ENCODE results near the gene SALL3.

SALL3 gene

DNA sequence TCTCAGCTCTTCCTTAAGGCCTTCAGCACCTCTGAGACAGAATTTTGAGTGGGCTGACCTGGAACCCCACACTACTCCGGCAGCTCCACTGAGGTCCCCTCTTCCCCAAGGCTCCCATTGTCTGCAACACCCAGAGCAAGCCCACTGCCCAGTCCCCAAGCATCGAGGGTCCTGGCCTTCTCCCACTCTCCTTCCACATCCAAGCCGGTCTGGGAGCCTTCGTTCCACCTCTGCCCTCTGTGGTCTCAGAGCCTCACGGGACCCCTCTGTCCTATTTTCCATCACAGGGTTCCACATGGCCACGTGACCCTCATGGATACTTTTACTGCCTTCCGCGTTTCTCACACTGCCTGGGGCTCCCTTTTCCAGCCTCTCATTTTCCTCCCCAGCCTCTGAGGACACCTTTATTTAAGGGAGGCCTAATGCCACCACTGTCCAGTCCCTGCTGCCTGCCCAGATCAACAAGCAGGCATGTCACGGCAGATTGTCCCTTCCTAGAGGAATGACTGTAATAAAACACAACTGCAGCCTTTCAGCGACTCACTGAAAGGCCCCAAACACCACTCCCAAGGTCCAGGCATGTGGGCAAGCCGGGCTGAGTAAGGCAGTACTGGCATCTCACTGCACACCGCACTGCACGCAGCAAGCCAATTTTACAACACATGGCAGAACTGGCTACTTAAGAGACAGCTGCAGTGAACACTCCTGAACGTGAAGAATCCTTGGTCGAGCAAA lies 7.9 kb upstream of the SALL3 start:
- Histone ChIP-seq H3K36me3 (ENCODE audit: insufficient read depth, low read length) (no peaks in the 10 kb centered on the region), H3K27me3 (ENCODE audit: insufficient read depth, low read length, poor library complexity) (no peaks in the 10 kb centered on the region), H3K4me2 (ENCODE audit: insufficient read depth, low read length) (no peak overlapping the region), H3K9ac (ENCODE audit: low read depth, low read length) (no peak overlapping the region), H3K27ac (ENCODE audit: low read length) (no peak overlapping the region), H3K4me1 (ENCODE audit: insufficient read depth, low read length) (no peaks in the 10 kb centered on the region), H4K20me1 (ENCODE audit: insufficient read depth, low read length) (no peaks in the 10 kb centered on the region), H3K4me3 (ENCODE audit: low read depth in 1 of 2, low read length in 2 of 2) (no peak overlapping the region), H3K9me3 (ENCODE audit: insufficient read depth, low read length, severe bottlenecking) (no peaks in the 10 kb centered on the region), H2AFZ (ENCODE audit: low read depth, low read length) (no peak overlapping the region), H3K79me2 (ENCODE audit: insufficient read depth, low read length) (no peaks in the 10 kb centered on the region)
- no peak for ATAC-seq (ENCODE audit: insufficient read depth, low read depth)
- no peak for DNase-seq
- TF ChIP-seq EZH2 (IDR thresholded peaks at IDR 0.05; ENCODE audit: borderline replicate concordance, low read depth, low read length, severe bottlenecking) (no peak), CTCF (IDR thresholded peaks at IDR 0.05; ENCODE audit: borderline replicate concordance, extremely low read depth, low read length, poor library complexity, severe bottlenecking) (no peak)

GRCh38 chr18:78972385-78972918 lies 7.2 kb upstream of the SALL3 start:
- no peak for DNase-seq
- Histone ChIP-seq H3K27ac (ENCODE audit: low read length) (no peak overlapping the region), H3K36me3 (ENCODE audit: insufficient read depth, low read length) (no peaks in the 10 kb centered on the region), H3K4me2 (ENCODE audit: insufficient read depth, low read length) (no peak overlapping the region), H4K20me1 (ENCODE audit: insufficient read depth, low read length) (no peaks in the 10 kb centered on the region), H3K9me3 (ENCODE audit: insufficient read depth, low read length, severe bottlenecking) (no peaks in the 10 kb centered on the region), H3K27me3 (ENCODE audit: insufficient read depth, low read length, poor library complexity) (no peaks in the 10 kb centered on the region), H3K9ac (ENCODE audit: low read depth, low read length) (no peak overlapping the region), H3K4me1 (ENCODE audit: insufficient read depth, low read length) (no peaks in the 10 kb centered on the region), H3K79me2 (ENCODE audit: insufficient read depth, low read length) (no peaks in the 10 kb centered on the region), H2AFZ (ENCODE audit: low read depth, low read length) (no peak overlapping the region), H3K4me3 (ENCODE audit: low read depth in 1 of 2, low read length in 2 of 2) (no peak overlapping the region)
- TF ChIP-seq EZH2 (IDR thresholded peaks at IDR 0.05; ENCODE audit: borderline replicate concordance, low read depth, low read length, severe bottlenecking) (no peak), CTCF (IDR thresholded peaks at IDR 0.05; ENCODE audit: borderline replicate concordance, extremely low read depth, low read length, poor library complexity, severe bottlenecking) (no peak)
- no peak for ATAC-seq (ENCODE audit: insufficient read depth, low read depth)

DNA sequence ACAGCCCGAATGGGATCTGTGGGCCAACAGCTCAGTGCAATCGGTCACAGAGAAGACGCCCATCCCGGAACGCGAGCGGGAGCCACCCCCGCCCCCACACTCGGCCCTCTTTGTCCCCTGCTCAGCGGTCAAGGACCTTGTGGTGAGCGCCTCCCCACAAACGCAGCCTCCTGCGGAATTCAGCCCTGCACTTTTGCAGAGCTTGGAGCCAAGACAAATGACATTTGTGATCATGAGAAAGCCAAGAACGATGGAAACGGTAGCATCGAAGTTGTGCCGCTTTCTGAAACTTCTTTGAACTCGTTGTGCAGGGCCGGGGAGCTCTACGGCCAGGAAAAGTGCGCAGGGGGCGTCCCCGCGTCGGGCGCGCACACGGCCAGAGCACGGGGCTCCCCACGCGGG lies 6.7 kb upstream of the SALL3 start:
- no peak overlapping the region for H2AFZ ChIP-seq (ENCODE audit: low read depth, low read length)
- no peak overlapping the region for H3K9ac ChIP-seq (ENCODE audit: low read depth, low read length)
- no peaks in the 10 kb centered on the region for H3K36me3 ChIP-seq (ENCODE audit: insufficient read depth, low read length)
- no peaks in the 10 kb centered on the region for H3K9me3 ChIP-seq (ENCODE audit: insufficient read depth, low read length, severe bottlenecking)
- H3K79me2 ChIP-seq (ENCODE audit: insufficient read depth, low read length): no peaks in the 10 kb centered on the region
- ATAC-seq (ENCODE audit: insufficient read depth, low read depth) (no peak), DNase-seq (no peak)
- no peak overlapping the region for H3K27ac ChIP-seq (ENCODE audit: low read length)
- H3K4me2 ChIP-seq (ENCODE audit: insufficient read depth, low read length): no peak overlapping the region
- no peaks in the 10 kb centered on the region for H3K4me1 ChIP-seq (ENCODE audit: insufficient read depth, low read length)
- H4K20me1 ChIP-seq (ENCODE audit: insufficient read depth, low read length): no peaks in the 10 kb centered on the region
- no peaks in the 10 kb centered on the region for H3K27me3 ChIP-seq (ENCODE audit: insufficient read depth, low read length, poor library complexity)
- TF ChIP-seq CTCF (IDR thresholded peaks at IDR 0.05; ENCODE audit: borderline replicate concordance, extremely low read depth, low read length, poor library complexity, severe bottlenecking): no peak
- TF ChIP-seq EZH2 (IDR thresholded peaks at IDR 0.05; ENCODE audit: borderline replicate concordance, low read depth, low read length, severe bottlenecking): no peak
- no peak overlapping the region for H3K4me3 ChIP-seq (ENCODE audit: low read depth in 1 of 2, low read length in 2 of 2)
